NCI-H146 (cell line): ENCODE results near the gene PCSK2.
A peak's percentile ranks its signal among the peaks of the same experiment; 100 is the strongest.
"Not testable (repeated sequence)": the region's sequence is repeated elsewhere in the genome, so short reads cannot be mapped to it uniquely, and the experiment has no call there.

Source experiments
- DNase-seq: peaks from one replicate; lab custom pipeline; 2025; lab: John Stamatoyannopoulos, UW

PCSK2 gene, protein sequence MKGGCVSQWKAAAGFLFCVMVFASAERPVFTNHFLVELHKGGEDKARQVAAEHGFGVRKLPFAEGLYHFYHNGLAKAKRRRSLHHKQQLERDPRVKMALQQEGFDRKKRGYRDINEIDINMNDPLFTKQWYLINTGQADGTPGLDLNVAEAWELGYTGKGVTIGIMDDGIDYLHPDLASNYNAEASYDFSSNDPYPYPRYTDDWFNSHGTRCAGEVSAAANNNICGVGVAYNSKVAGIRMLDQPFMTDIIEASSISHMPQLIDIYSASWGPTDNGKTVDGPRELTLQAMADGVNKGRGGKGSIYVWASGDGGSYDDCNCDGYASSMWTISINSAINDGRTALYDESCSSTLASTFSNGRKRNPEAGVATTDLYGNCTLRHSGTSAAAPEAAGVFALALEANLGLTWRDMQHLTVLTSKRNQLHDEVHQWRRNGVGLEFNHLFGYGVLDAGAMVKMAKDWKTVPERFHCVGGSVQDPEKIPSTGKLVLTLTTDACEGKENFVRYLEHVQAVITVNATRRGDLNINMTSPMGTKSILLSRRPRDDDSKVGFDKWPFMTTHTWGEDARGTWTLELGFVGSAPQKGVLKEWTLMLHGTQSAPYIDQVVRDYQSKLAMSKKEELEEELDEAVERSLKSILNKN

DNA sequence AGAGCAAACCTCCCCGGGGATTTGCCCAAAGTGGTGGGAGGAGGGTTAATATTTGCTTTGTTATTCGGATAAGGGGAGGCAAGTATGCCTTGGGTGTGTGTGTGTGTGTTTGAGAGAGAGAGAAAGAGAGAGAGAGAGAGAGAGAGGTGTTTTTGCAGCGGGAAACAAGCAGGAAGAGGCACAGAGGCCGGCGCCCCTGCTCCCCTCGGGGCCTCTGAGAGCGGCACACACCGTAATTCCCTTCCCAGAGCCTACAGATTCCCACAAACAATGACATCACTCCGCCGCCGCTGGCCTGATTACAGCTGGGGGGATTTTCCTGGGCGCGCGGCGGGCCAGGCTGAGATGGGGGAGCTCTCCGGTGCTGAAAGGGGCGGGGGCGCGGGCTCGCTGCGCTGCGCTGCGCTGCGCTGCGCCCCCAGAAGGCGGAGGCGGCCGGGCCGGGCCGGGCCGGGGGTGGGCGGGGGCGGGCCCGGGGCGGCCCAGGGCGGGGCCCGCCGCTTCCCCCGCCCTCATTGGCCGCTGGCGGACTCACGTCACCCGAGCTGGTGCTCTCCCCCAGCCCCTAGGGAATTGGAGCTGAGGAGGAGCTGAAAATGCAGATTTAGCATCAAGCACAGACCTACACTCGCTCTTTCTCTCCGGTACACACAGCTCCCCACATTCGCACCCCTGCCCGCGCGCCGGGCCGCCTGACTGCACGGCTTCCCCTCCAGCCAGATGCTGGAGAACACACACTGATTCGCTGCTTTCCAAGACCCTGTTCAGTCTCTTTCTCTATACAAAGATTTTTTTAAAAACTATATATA is at the start of gene PCSK2:
Gene PCSK2 (plus strand): TSS at position 631 of the 809 bp plus-strand sequence. CDS start 266 bp downstream, outside the sequence.
- peak; percentile 98 for DNase-seq

DNA sequence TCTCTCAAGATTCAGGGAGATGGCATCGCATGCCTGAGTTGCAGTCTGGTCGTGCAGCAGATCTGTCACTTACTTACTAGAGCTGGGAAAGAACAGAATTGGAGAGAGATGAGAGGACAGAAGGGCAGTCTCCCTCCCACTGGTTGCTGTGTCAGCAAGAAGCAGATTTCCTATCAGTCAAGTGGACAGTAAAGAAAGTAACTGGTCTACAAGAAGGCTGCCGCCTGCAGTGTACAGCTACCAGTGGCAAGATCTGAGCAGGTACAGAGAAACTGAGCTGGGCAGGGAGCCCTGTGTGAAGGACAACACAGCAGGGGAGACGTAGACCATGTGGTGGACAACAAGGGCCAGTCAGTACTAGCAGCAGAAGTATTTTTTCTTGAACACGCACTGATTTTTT is 49.5 kb upstream of the PCSK2 start:
- no peak for DNase-seq

DNA sequence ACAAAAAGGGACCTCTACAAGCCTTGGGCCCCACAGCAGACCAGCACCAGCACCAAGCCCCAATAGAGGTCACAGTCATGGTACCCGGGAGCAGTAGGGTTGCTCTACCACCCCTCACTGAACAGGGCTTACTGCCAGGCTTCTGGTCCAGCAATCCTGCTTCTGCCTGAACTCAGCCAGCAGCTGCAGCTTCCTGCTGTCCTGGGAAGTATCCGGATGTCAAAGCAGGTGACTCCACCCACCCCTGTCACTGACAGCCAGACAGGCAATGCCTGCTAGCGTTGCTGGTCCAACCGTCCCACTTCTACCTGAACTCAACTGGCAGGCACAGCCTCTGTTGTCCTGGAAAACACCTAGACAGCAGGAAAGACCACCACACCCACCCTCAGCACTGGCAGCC is 47.0 kb upstream of the PCSK2 start:
- no peak for DNase-seq

DNA sequence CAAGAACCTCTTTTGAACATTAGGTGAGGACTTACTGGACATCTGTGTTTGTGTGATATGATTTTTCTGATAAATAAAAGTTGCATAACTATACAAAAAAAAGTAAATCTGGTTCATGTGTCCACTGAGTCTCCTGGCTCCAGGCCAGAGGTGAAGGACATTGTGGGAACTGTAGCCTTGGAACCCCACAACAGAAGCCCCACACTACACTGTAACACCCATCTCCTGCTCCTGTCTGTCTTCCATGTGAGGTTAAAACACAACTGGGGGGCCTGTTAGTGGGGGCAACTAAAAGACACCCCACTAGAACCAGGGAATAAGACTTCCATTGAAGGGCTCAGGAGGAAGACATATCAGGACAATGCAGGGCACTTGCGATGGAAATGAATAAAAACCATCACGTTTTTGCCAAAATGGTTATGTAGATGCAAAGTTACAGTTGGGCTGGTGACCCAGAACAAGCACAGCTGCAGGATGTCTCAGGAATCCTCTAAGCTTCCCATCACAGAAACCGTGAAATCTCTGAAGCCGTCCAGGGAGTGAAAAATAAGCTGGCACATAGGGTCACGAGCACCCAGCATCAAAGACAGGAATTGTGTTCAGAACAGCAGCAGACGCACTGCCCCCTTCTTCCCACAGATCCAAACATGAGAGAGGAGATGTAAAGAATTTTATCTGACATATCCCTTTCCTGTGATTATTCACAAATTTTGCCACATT is 36.7 kb upstream of the PCSK2 start:
- no peak for DNase-seq

DNA sequence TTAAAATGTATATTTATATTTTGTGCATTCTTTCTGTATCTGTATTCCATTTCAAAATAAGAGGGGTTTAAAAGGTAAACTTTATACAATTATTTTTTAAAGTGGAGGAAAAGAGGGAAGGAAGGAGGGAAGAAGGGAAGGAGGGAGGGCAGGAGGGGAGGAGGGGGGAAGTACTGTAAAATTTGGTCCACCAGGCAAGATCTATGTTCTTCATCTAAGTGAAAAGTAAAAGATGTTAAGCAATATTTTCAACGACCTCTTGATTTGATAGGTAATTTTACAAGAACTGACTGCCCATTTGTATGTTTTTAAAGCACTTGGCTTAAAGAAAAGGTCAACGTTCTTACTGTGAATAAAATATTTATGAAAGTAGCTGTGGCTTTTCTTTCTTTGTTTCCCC is 29.8 kb upstream of the PCSK2 start:
- no peak for DNase-seq

DNA sequence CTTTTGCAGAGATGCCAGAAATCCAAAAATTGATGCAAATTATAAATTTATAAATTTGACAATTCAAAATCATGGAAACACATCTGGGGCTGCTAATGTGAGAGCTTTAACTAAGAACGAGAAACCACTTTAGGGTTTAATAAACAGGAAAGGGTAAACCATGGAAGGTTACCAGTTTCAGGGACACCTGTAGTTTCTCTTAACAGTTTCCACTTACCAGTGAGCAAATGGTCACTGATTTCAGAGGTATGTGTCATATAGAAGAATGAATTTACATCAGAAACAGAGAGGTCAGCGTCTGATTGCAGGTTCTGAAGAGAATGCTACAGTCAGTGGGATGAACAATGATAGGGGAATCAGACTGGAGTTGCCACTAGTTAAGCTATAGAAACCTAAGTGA is 24.8 kb upstream of the PCSK2 start:
- no peak for DNase-seq

DNA sequence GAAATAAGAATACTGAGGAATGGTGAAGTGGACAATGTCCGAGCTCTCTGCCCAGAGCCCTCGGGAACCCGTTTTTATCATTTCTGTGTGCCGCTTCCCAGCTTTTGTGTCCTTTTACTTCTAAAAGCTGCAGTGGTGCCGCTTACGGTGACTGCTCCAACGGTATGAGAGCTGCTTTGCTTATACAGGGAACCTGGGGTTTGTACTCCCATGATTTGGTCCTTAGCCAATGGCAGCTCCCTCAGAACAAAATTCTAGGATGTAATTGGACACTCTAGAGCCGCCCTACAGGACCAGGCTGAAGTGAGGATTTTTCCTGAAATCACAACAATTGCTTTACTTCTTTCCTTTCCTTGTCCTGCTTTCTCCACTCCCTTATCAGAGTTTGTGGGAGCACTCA is 24.2 kb upstream of the PCSK2 start:
- no peak for DNase-seq

DNA sequence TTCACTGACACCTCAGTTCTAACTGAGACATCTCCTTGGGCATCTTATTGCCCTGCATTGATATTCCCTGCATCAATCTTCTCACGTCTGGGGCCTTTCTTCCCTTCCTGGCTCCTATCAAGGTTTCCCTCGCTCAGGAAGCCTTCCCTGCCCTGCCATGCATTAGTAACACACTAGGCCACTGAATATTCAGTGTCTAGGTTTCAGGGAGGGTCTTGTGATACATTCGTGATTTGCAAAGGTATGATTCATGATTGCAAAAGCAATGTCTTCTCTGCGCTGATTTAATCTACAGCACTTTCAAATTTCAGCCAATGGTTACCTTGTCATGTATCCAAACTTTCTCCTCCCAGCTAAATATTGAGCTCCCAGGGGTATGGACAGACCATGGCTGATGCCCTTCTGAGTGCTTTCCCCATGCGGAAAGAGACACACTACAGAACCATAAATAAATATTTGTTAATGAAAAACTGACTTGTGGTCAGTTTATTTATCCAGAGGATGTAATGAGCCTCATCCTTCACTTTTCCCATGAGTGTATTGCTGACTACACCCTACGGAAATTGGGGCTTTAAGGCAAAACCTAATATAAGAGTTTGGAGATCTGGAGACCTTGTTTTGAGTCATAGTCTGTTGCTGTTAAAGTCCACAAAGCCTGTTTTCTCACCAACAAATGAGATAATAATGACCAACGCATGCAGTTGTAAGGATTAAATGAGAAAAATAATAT is 21.6 kb upstream of the PCSK2 start:
- no peak for DNase-seq

DNA sequence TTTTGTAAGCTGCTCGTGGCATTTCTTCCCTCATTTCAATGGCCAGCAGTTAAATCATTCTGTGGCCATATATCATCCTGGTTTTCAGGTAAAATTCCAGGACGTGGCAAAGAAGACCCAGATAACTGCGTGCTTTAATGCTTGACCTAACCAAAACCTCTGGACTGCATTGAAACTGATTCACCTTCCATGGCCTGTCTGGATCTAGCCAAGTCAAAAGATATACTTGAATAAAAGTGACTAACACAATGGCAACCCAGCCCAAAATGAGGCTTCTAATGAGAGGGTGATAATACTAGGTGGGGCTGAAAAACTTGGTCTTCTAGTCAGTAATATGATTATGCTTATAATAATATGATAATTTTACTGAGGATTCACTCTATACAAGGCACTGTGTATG is 16.5 kb upstream of the PCSK2 start:
- no peak for DNase-seq

DNA sequence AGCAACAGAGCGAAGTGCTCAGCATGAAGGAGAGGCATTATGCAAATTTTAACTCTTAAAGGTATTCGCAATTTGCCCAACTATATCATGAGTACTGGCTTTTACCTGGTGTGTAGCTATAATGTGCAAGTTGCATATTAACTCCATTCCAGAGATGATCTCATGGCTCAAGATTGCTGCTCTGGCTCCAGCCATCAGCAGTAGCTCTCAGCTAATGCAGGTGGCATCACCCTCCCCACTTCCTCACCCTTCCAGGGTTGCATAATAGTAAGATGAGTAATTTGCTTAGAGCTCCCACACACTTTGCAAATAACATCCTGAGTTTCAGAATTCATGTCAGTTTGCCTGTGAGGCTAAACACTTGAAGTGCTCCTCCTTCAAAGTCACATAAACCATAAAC is 15.9 kb upstream of the PCSK2 start:
- no peak for DNase-seq

DNA sequence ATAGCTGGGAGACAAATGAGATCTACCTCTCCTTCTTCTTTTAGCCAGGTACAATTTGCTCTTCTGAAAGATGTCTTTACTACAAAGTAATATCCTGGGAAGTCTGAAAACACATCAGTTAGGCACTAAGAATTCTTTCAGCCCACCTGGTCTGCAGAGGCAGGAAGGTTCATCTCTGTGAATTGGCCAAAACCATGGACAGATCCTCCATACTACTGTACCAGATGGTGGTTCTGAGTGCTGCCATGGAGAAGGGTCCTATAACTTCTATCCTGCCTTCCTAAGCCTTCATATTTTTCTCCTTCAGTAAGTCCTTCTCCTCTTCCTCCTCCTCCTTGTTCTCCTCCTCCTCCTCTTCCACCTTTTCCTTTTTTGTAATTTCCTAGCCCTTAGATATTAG is 11.7 kb upstream of the PCSK2 start:
- no peak for DNase-seq

DNA sequence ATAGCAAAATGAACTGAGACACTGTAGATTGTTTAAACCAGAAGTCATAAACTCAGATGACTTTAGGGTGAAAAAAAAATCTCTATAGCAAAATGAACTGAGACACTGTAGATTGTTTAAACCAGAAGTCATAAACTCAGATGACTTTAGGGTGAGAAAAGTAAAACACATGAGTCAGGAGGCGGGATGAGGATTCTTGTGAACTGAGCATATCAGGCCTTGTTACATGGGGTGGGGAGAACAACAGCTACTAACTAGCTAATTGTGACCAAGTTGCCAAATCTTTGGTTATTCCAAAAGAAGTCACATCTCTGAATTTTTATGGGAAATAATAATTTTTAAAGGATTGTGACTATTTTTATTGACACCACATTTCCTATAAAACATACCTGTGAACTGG is 7.0 kb upstream of the PCSK2 start:
- not testable (repeated sequence) for DNase-seq

DNA sequence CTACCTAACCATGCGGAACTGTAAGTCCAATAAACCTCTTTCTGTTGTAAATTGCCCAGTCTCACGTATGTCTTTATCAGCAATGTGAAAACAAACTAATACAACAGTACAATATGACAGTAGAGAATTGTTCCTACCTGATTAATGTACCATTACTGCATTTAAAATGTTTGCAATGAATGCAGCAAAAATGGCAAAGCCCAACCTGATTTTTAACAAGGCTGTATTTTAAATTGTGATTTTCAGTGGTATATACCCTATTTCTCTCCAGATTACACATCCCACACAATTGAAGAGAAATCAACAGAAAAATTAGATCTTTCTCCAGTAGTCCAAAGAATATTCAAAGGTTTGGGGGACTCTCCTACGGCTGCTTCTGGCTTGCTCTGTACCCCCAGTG is 3.3 kb upstream of the PCSK2 start:
- peak; percentile 14 for DNase-seq

DNA sequence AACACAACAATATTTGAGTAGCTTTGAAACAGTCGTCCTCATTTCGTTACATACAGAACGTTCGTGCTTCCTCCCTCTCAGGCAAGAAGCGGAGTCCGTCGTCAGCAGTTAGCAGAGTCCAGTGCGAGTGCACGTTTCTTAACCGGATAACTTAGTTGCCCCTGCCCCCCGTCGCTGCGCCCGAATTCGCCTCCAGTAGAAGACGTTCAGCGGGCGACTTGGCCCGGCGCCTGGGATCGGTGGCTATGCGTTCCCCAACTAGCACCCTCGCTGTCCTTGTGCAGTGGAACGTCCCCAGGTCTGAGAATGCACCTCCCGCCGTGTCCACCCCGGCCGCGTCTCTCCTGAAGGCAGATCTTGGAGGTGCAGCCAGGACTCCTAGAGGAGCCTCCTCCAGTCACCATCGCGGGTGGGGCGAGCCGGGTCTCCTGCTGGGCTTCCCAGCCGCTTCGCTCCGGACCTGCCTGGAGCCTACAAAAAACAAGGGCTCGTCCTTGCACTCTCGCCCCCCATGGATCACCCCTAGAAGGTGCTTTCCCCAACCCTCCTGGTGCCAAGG is 910 bp upstream of the PCSK2 start:
- peak; percentile 74 for DNase-seq

DNA sequence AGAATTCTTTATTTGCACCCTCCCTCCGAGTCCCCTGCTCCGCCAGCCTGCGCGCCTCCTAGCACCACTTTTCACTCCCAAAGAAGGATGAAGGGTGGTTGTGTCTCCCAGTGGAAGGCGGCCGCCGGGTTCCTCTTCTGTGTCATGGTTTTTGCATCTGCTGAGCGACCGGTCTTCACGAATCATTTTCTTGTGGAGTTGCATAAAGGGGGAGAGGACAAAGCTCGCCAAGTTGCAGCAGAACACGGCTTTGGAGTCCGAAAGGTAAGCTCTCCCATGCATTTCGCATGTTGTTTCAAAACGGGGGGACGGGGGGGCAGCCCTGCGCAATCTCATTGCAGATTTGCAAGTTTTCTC is 357 bp downstream of the PCSK2 start:
- DNase-seq, result peak; percentile 54

DNA sequence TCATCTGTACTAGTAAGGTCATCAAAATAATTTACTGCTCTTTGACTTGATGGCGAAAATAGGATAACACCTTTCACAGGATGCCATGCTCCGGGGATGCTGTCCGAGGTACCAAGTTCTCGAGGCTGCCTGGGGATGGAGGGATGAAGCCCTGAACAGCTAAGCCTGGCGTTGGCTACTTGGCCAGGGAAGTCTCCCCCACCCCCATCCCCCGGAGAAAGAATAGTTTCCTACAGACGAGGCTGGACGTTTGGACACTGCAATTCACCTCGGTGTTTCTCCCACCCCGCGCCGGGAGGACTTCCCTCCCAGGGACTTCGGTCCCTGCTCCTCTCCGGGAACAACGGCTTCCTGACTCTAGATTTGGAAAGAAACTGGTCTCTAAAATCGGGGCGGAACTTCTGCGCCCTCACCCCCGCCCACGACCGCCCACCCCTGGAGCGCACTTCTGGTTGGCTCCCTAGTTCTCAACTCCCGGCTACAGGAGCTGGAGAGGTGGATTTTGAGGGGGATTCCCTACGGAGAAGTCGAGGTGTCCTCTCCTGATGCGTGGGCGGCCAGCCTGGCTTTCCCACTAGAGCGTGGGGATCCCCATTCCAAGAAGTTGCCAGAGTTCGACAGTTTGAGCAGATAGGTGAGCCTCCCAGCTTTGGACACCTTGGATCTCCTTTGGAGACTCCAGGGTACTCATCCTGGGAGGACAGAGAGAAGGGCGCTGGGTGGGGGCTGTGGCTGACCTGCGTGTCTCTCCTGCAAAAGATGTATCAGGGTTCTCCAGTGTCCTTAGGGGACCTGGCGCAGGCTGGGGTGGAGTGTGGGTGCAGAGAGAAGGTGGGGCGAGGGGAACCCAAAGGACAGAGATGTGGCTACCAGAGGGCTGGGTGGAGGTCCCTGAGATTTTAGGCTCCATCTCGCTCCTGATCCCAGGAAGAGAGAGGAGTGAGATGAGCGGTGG is 1.1 kb downstream of the PCSK2 start:
- peak; percentile 75 for DNase-seq

DNA sequence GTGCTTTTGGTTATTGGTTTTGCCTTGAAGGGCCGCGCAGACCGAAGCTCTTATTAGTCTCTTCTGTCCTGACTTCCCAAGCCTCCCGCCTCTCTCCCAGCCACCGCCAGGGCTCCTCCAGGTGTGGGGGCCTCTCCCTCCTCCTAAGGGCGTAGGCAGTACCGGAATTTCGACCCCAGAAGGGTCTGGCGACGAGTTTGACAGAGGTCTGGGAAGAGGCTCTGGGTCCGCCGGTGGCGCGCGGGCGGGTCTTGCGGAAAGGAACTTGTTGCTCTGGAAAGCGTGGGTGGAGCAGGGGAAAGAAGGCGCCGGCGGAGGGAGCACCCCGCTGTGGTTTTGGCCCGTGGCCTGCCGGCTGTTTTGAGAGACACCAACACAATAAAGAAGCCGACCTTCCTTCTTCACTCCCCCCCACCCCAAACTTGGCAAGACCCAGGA is 1.8 kb downstream of the PCSK2 start:
- DNase-seq, result peak; percentile 85

DNA sequence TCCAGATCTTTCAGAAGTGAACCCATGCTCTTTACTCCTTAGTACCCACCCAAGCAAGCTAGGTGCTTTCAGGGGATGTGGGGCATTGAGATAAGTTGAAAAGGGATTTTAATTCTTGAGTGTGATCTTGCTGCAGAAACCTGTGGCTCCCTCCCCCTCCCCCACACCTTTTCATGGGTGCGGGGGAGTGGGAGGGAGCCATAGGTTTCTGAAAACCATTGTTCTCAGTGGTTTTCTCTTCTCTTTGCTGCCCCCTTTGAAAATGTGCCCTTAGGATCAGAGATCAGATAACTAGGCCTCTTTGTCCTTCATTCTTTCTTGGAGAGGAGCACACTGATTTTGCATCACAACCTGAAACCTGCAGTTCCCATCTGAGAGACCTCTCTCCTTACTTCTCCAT is 2.4 kb downstream of the PCSK2 start:
- DNase-seq, result peak; percentile 32

DNA sequence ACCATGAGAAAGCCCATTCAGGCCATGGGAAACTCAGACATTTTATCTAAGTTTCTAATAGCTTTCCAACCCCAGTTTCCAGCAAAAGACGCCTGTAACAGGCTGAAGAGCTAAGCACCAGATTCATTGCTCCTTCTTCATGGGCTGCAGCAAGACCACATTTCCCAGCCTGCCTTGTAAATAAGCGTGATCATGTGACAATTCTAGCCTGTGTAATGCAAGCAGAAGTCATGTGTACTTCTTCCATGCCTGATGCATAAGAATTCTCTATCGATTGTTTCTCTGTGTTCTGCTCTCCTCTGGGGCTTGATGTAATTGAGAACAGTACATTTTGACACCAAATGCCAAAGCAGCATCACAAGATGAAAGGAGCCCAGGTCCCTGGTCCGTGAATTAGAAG is 6.8 kb downstream of the PCSK2 start:
- DNase-seq, result no peak

DNA sequence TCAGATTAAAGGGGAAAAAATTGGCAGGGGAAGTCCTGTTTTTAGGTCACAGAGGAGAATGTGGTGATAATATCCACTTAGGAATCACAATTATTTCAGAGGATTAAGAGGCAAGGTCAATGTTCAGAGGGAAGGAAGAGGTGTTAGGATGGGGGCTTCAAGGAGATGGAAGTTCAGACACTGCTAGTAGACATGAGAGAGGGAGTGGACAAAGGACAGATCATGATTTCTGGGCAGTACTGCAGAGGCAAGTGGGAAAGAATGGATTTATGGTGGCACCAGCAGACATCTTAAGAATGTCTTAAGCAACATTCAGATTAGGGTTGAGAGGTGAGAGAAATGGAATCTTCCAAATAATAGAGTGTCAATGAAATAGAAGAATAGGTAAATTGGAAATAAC is 9.9 kb downstream of the PCSK2 start:
- DNase-seq, result no peak
